ENCODE measurements around the gene FANCE.
A peak's percentile ranks its signal among the peaks of the same experiment; 100 is the strongest.

Gene FANCE

GRCh38 chr6:35415065-35415891 is 36.9 kb upstream of the FANCE start:
- H3K9me3 ChIP-seq (ENCODE audit: control insufficient read depth in 2 of 2, low read length in 2 of 2) = no peaks in the 10 kb centered on the region
- peaks cover 19% of the 10 kb centered on the region for H3K4me1 ChIP-seq (ENCODE audit: control insufficient read depth, insufficient read depth, low read length)
- H3K9ac ChIP-seq (ENCODE audit: low read length in 2 of 2) = no peak overlapping the region
- peak overlapping the region; percentile 11 for H3K27ac ChIP-seq (ENCODE audit: low read length)
- peaks cover 14 to 26% of the 10 kb centered on the region in 2 donors for H3K36me3 ChIP-seq (ENCODE audit: control insufficient read depth in 2 of 2, insufficient read depth in 2 of 2, low read length in 2 of 2)
- H3K27me3 ChIP-seq (ENCODE audit: control insufficient read depth in 1 of 2, insufficient read depth in 2 of 2, low read length in 2 of 2) = no peaks in the 10 kb centered on the region
- H3K4me3 ChIP-seq (ENCODE audit: low read length in 2 of 2) = peak overlapping the region in 1 of 2 donors; percentile 22

- Histone ChIP-seq H3K4me1 (ENCODE audit: control insufficient read depth, insufficient read depth, low read length) (peaks cover 18% of the 10 kb centered on the region), H3K4me3 (ENCODE audit: low read length in 2 of 2) (no peak overlapping the region), H3K36me3 (ENCODE audit: control insufficient read depth in 2 of 2, insufficient read depth in 2 of 2, low read length in 2 of 2) (peaks cover 18 to 21% of the 10 kb centered on the region in 2 donors), H3K9ac (ENCODE audit: low read length in 2 of 2) (no peak overlapping the region), H3K27ac (ENCODE audit: low read length) (no peak overlapping the region), H3K9me3 (ENCODE audit: control insufficient read depth in 2 of 2, low read length in 2 of 2) (no peaks in the 10 kb centered on the region), H3K27me3 (ENCODE audit: control insufficient read depth in 1 of 2, insufficient read depth in 2 of 2, low read length in 2 of 2) (no peaks in the 10 kb centered on the region)
These were observed 34.0 kb upstream of the FANCE start for GRCh38 chr6:35417979-35418661.

GRCh38 chr6:35419417-35419816 is 32.7 kb upstream of the FANCE start:
- no peaks in the 10 kb centered on the region for H3K27me3 ChIP-seq (ENCODE audit: control insufficient read depth in 1 of 2, insufficient read depth in 2 of 2, low read length in 2 of 2)
- H3K27ac ChIP-seq (ENCODE audit: low read length) = no peak overlapping the region
- no peaks in the 10 kb centered on the region for H3K9me3 ChIP-seq (ENCODE audit: control insufficient read depth in 2 of 2, low read length in 2 of 2)
- peaks cover 27 to 28% of the 10 kb centered on the region in 2 donors for H3K36me3 ChIP-seq (ENCODE audit: control insufficient read depth in 2 of 2, insufficient read depth in 2 of 2, low read length in 2 of 2)
- no peak overlapping the region for H3K4me3 ChIP-seq (ENCODE audit: low read length in 2 of 2)
- no peak overlapping the region for H3K9ac ChIP-seq (ENCODE audit: low read length in 2 of 2)
- H3K4me1 ChIP-seq (ENCODE audit: control insufficient read depth, insufficient read depth, low read length) = peaks cover 14% of the 10 kb centered on the region

GRCh38 chr6:35419961-35420360 is 32.2 kb upstream of the FANCE start:
- no peak overlapping the region for H3K9ac ChIP-seq (ENCODE audit: low read length in 2 of 2)
- peaks cover 30 to 32% of the 10 kb centered on the region in 2 donors for H3K36me3 ChIP-seq (ENCODE audit: control insufficient read depth in 2 of 2, insufficient read depth in 2 of 2, low read length in 2 of 2)
- H3K27ac ChIP-seq (ENCODE audit: low read length) = no peak overlapping the region
- H3K4me1 ChIP-seq (ENCODE audit: control insufficient read depth, insufficient read depth, low read length) = peaks cover 9% of the 10 kb centered on the region
- no peaks in the 10 kb centered on the region for H3K27me3 ChIP-seq (ENCODE audit: control insufficient read depth in 1 of 2, insufficient read depth in 2 of 2, low read length in 2 of 2)
- H3K9me3 ChIP-seq (ENCODE audit: control insufficient read depth in 2 of 2, low read length in 2 of 2) = no peaks in the 10 kb centered on the region
- H3K4me3 ChIP-seq (ENCODE audit: low read length in 2 of 2) = no peak overlapping the region

GRCh38 chr6:35425284-35425683 is 26.9 kb upstream of the FANCE start:
- Histone ChIP-seq H3K27ac (ENCODE audit: low read length) (no peak overlapping the region), H3K27me3 (ENCODE audit: control insufficient read depth in 1 of 2, insufficient read depth in 2 of 2, low read length in 2 of 2) (no peaks in the 10 kb centered on the region), H3K9me3 (ENCODE audit: control insufficient read depth in 2 of 2, low read length in 2 of 2) (peaks cover 0 to 4% of the 10 kb centered on the region in 2 donors), H3K4me1 (ENCODE audit: control insufficient read depth, insufficient read depth, low read length) (peaks cover 2% of the 10 kb centered on the region), H3K36me3 (ENCODE audit: control insufficient read depth in 2 of 2, insufficient read depth in 2 of 2, low read length in 2 of 2) (peaks cover 30 to 33% of the 10 kb centered on the region in 2 donors), H3K4me3 (ENCODE audit: low read length in 2 of 2) (no peak overlapping the region), H3K9ac (ENCODE audit: low read length in 2 of 2) (no peak overlapping the region)

- Histone ChIP-seq H3K9ac (ENCODE audit: low read length in 2 of 2) (no peak overlapping the region), H3K4me1 (ENCODE audit: control insufficient read depth, insufficient read depth, low read length) (peaks cover 2% of the 10 kb centered on the region), H3K36me3 (ENCODE audit: control insufficient read depth in 2 of 2, insufficient read depth in 2 of 2, low read length in 2 of 2) (peaks cover 30 to 33% of the 10 kb centered on the region in 2 donors), H3K27ac (ENCODE audit: low read length) (no peak overlapping the region), H3K9me3 (ENCODE audit: control insufficient read depth in 2 of 2, low read length in 2 of 2) (peaks cover 0 to 4% of the 10 kb centered on the region in 2 donors), H3K27me3 (ENCODE audit: control insufficient read depth in 1 of 2, insufficient read depth in 2 of 2, low read length in 2 of 2) (no peaks in the 10 kb centered on the region), H3K4me3 (ENCODE audit: low read length in 2 of 2) (no peak overlapping the region)
These were observed 26.1 kb upstream of the FANCE start for GRCh38 chr6:35426074-35426473.

GRCh38 chr6:35427435-35427834 is 24.7 kb upstream of the FANCE start:
- Histone ChIP-seq H3K4me1 (ENCODE audit: control insufficient read depth, insufficient read depth, low read length) (peaks cover 2% of the 10 kb centered on the region), H3K4me3 (ENCODE audit: low read length in 2 of 2) (no peak overlapping the region), H3K9me3 (ENCODE audit: control insufficient read depth in 2 of 2, low read length in 2 of 2) (peaks cover 0 to 4% of the 10 kb centered on the region in 2 donors), H3K9ac (ENCODE audit: low read length in 2 of 2) (no peak overlapping the region), H3K27ac (ENCODE audit: low read length) (no peak overlapping the region), H3K36me3 (ENCODE audit: control insufficient read depth in 2 of 2, insufficient read depth in 2 of 2, low read length in 2 of 2) (peaks cover 21 to 24% of the 10 kb centered on the region in 2 donors), H3K27me3 (ENCODE audit: control insufficient read depth in 1 of 2, insufficient read depth in 2 of 2, low read length in 2 of 2) (no peaks in the 10 kb centered on the region)

- Histone ChIP-seq H3K9ac (ENCODE audit: low read length in 2 of 2) (no peak overlapping the region), H3K9me3 (ENCODE audit: control insufficient read depth in 2 of 2, low read length in 2 of 2) (peaks cover 0 to 4% of the 10 kb centered on the region in 2 donors), H3K27ac (ENCODE audit: low read length) (no peak overlapping the region), H3K36me3 (ENCODE audit: control insufficient read depth in 2 of 2, insufficient read depth in 2 of 2, low read length in 2 of 2) (peaks cover 20 to 23% of the 10 kb centered on the region in 2 donors), H3K27me3 (ENCODE audit: control insufficient read depth in 1 of 2, insufficient read depth in 2 of 2, low read length in 2 of 2) (no peaks in the 10 kb centered on the region), H3K4me3 (ENCODE audit: low read length in 2 of 2) (no peak overlapping the region), H3K4me1 (ENCODE audit: control insufficient read depth, insufficient read depth, low read length) (peaks cover 2% of the 10 kb centered on the region)
These were observed 24.3 kb upstream of the FANCE start for GRCh38 chr6:35427851-35428321.

GRCh38 chr6:35428421-35429149 is 23.6 kb upstream of the FANCE start:
- H3K27ac ChIP-seq (ENCODE audit: low read length) = no peak overlapping the region
- H3K4me3 ChIP-seq (ENCODE audit: low read length in 2 of 2) = no peak overlapping the region
- no peaks in the 10 kb centered on the region for H3K27me3 ChIP-seq (ENCODE audit: control insufficient read depth in 1 of 2, insufficient read depth in 2 of 2, low read length in 2 of 2)
- H3K9me3 ChIP-seq (ENCODE audit: control insufficient read depth in 2 of 2, low read length in 2 of 2) = peaks cover 0 to 4% of the 10 kb centered on the region in 2 donors
- H3K36me3 ChIP-seq (ENCODE audit: control insufficient read depth in 2 of 2, insufficient read depth in 2 of 2, low read length in 2 of 2) = peaks cover 20% of the 10 kb centered on the region in 2 donors
- peaks cover 2% of the 10 kb centered on the region for H3K4me1 ChIP-seq (ENCODE audit: control insufficient read depth, insufficient read depth, low read length)
- H3K9ac ChIP-seq (ENCODE audit: low read length in 2 of 2) = no peak overlapping the region

GRCh38 chr6:35429463-35429862 is 22.7 kb upstream of the FANCE start:
- H3K9me3 ChIP-seq (ENCODE audit: control insufficient read depth in 2 of 2, low read length in 2 of 2) = peaks cover 0 to 4% of the 10 kb centered on the region in 2 donors
- H3K36me3 ChIP-seq (ENCODE audit: control insufficient read depth in 2 of 2, insufficient read depth in 2 of 2, low read length in 2 of 2) = peaks cover 12 to 14% of the 10 kb centered on the region in 2 donors
- H3K4me1 ChIP-seq (ENCODE audit: control insufficient read depth, insufficient read depth, low read length) = peaks cover 2% of the 10 kb centered on the region
- H3K4me3 ChIP-seq (ENCODE audit: low read length in 2 of 2) = no peak overlapping the region
- H3K9ac ChIP-seq (ENCODE audit: low read length in 2 of 2) = no peak overlapping the region
- no peaks in the 10 kb centered on the region for H3K27me3 ChIP-seq (ENCODE audit: control insufficient read depth in 1 of 2, insufficient read depth in 2 of 2, low read length in 2 of 2)
- no peak overlapping the region for H3K27ac ChIP-seq (ENCODE audit: low read length)

Measured in stomach smooth muscle (tissue), 2 donors.